ENCODE results near the gene AK1.

The AK1 gene

GRCh38 chr9:127818574-127818973 is 58.9 kb downstream of the AK1 start:
- no peak for DNase-seq (ENCODE audit: low read depth in 2 of 2)

- no peak for DNase-seq (ENCODE audit: low read depth in 2 of 2)
These were observed 59.5 kb downstream of the AK1 start for GRCh38 chr9:127817881-127818434.

GRCh38 chr9:127816728-127817127 is 60.7 kb downstream of the AK1 start:
- no peak for DNase-seq (ENCODE audit: low read depth in 2 of 2)
